Iris pigment epithelial cell (primary cell): ENCODE data around the gene DNAH9.
A peak's percentile ranks its signal among the peaks of the same experiment; 100 is the strongest.

Experiments
- DNase-seq: peaks from one replicate; pipeline ENCODE4 v3.0.0-alpha.2; 2011; ENCODE audit warnings: low read depth

Gene DNAH9

DNA sequence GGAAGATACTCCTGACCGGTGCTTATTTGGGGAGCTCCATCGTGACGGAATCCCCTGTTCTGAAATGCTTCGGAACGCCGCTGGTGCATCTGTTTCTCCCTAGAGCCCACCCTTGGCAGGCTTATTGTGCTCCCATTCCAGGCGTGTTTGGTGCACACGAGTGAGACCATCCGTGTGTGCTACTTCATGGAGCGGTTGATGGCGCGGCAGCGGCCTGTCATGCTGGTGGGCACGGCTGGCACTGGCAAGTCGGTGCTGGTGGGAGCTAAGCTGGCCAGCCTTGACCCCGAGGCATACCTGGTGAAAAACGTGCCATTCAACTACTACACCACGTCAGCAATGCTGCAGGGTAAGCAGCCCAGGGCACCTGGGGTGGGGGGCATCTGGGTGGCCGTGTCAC lies 170.7 kb downstream of the DNAH9 start:
- DNase-seq = no peak

DNA sequence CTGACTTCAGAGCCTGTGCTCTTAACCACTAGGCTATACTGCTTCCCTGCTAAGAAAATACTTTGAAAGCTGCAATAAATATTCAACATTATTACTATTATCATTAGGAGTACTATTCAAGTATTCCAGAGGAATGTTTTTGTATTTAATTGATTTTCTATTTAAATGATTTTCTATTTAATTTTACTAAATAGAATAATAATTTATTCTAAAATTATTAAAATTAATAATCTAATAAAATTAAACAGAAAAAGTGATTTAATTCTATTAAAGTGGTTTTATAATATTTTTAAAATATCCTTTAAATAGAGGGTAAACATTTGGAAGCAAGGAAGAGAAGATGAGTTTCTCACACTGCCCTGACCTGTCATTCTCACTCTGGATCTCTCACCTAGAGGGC lies 173.8 kb downstream of the DNAH9 start:
- no peak for DNase-seq

DNA sequence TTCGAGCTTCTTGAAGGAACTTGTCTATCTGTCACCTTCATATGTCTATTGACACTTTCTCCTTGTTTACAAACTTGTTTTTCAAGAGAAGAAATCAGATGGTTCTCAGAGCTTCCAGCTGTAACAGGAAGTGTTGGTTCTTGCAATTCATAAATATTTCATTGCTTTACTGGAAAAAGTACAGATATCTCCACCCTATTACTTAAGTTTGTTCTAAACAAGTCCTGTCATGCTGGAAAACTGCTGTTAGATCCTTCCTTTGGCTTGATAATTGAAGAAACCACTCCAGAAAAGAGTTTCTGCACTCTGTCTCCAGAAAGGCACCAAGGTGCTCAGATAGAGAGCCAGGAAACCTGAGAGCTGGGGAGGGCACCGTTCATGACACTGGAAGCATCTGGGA lies 181.6 kb downstream of the DNAH9 start:
- DNase-seq = no peak

DNA sequence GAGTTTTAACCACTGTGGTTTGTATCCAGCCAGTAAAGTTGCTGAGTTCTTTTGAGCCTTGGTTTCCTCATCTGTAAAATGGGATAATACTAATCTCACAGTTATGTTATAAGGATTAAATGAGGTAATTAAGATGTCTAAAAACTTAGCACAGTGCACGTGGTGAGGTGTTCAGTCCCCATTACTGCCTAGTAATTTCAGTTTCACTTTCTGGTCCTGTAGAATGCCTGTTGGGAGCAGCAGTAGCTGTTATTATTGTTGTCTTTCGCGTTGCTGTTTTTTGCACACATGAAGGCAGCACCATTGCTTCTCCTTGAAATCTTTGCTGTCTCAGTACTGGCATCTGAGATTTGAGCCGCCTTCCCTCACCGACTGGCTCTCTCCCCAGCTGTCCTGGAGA lies 182.4 kb downstream of the DNAH9 start:
- DNase-seq = no peak

DNA sequence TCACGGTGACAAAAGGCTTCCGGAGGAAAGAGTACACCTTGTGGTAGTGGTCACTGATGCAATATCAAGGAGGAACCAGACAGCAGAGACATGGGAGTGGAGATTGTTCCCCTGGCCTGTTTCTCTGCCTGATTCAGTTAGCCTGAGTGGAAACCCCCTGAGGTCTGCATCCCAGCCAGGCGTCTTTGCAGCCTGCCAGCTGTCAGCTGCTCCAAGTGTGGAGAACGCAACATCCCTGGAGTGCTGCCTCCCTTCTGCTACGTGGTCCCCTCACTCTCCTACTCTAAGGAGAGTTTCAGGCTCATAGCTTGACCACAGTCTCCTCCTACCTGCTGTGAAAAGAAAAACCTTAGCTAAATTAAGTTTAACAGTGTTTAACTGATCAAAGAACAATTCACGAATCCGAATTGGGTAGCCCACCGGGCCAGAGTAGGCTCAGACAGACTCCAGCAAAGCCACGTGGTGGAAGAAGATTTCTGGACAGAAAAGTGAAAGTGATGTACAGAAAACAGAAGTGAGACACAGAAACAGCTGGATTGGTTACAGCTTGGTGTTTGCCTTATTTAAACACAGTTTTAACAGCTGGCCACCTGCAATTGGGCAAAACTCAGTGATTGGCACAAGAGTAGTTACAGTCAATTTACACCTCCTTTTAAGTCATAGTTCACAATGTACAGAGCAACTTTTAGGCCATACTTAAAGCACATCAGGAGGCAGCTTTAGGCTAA lies 188.6 kb downstream of the DNAH9 start:
- no peak for DNase-seq

DNA sequence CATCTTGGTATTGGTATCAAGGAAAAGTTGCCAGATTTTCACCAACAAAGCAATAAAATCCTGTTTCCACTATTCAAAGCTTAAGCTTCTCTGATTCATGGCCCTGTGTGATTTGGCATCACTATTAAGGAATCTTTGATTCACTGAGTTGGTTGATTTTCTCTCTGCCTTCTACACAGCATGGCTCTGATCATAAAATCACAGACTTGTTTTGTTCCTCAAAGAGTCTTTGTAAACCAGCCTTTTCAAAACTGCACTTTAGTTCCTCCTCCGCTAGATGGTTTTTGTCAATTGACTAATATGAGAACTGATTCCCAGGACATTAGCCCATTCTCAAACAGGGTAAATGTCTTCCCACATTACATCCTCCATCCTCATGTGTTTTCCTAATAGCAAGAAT lies 197.6 kb downstream of the DNAH9 start:
- DNase-seq = no peak

DNA sequence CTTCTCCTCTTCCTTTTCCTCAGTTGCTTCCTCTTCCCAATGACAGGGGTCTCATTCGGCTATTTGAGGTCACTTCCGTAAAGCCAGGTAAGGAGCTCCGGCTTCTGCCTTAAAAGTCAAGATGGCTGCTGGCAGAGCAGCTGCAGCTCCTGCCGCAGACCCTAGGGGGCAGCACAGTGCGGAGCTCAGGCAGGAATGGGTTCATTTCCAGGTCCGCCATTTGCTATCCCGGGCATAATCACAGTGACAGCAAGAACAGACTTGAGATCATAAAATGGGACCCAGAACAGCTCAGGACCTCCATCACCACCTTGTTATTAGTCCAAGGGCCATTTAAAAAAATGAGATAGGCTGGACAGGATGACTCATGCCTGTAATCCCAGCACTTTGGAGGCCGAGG lies 199.5 kb downstream of the DNAH9 start:
- no peak for DNase-seq

DNA sequence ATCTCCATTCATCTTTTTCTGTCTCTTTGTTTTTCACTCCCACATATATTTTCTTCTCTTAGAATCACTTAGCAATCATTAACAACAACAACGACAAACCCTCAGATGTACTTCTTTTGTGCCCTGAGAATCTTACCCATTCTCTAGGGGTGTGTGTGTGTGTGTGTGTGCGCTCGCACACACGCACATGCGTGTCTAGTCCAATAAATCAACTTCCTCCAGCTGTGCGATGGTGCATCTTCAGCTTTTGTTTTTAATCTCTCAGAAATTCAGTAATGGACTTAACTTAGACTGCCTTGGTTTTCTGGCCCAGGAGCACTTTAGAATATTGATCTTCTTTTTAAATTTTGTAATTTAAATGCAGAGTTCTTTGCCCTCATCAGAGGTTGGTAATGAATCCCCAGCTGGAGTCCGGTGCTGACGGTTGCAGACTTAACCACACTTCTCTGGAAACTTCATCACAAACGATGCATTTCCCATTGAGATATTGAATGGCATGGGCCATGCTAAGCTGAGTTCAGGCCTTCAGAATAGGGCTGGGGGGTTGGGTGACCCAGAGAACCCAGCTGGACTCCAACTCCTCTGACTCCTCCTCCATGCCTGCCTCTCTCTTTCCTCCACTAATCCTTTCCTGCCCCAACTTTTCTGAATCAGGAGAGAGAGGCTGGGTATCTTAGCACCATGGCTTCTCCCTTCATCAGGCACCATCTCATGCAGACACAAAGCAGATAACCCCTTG lies 205.1 kb downstream of the DNAH9 start:
- no peak for DNase-seq

DNA sequence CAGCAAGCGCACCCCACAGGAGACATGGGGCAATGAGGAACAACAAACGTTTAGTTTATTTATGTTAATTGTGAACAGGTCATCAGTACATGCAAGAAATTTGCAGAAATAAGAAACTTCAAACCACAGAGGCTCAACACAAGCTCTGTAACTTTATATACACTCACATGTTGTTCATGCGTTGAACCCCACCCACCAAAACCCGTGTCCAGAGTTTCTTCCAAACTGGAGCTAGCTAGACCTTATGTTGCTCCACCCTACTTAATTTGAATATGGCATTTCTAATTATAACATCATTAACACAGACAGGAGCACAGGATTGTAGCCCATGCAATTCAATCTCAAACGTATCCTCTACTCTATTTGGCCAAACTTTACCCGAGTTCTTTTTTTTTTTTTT lies 206.9 kb downstream of the DNAH9 start:
- no peak for DNase-seq

DNA sequence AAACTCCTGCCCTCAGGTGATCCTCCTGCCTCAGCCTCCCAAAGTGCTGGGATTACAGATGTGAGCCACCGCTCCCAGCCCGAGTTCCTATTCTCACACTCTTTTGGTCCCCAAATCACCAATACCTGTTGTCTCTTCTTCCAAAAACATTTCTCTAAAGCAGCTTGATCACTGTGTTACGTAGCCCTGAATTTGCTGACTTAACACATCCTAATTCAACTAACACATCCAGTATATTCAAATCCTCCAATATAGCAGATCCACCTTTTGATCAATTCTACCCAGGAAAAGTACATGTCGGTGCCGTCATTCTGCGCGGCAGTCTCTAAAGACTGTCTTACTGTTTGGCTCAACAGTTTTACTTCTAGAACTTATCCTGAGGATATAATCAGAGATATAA lies 207.7 kb downstream of the DNAH9 start:
- DNase-seq = no peak

DNA sequence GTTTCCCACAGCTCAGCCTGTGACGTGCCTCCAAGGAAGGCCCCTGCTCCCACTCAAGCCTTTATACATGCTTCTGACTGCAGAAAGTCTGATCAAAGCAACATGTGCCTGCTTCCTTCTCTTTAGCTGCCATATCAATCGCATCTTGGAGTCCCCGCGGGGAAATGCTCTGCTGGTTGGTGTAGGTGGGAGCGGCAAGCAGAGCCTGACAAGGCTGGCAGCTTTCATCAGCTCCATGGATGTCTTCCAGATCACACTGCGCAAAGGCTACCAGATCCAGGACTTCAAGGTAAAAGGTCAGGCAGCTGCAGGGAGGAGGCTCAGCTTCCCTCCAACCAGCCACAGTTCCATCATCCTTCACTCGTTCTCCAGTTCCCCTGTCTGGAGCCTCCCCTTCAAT lies 209.3 kb downstream of the DNAH9 start:
- DNase-seq = no peak

DNA sequence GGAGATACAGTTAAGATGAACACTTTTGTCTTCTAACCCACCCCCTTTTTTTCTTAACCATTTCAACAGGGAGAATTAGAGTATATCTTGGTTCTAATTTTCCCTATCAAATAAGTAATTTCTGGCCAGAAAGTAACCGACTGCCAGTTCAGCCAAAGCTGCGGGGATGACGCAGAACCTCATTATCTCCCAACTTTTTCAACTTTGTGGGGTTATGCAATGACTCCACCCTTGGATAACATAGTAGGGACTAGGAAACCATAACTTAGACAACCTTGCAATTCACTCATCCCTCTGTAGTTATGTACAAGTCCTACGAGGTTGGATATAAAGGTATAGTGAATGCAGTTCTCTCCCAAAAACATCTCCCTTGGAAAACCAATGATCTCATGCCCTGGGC lies 215.0 kb downstream of the DNAH9 start:
- no peak for DNase-seq

DNA sequence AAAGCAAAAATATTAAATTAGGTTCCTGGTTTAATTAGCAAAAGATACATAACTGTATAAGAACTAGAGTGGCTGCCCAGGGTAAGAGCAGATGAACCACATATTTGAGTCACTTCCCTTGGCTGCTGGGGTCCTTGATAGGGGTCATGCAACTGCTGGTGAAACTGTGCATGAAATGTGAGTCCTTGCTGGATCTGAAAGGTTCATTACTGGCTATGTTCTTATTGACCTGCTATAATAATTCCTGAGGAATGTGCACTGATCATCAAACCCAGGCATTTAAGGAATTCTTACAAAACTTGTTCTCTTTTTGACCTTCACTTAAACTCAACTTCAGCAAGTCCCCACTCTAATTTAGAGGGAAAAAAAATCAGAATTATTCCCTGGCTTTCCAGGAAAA lies 215.6 kb downstream of the DNAH9 start:
- peak; percentile 30 for DNase-seq

DNA sequence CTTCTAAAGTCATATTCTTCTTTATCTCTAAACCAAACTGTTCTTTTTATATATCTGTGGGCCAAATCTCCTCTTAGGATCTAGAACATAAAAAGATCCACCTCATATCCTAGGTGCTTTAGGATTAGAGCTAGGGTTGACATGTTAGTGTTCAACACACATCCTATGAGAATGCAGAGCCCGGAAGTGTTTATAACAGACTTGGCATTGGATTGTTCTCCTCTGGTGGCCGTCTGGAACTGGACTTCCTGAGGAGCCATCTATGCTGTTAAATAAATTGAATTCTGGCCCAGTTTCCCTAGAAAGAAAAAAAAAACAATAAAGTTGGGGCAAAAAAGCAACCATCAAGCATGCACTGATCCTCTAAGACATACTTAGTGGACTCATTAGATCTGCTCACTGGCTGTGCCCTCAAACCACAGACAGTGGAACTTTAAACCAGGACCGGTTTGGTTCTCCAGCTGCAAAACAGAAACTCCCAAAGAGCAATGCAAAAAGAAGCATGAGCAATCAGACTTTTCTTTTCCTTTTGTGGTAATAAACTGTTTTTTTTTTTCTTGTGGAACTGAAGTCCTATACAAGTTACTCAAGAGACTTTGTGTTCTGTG lies 216.5 kb downstream of the DNAH9 start:
- peak; percentile 17 for DNase-seq

DNA sequence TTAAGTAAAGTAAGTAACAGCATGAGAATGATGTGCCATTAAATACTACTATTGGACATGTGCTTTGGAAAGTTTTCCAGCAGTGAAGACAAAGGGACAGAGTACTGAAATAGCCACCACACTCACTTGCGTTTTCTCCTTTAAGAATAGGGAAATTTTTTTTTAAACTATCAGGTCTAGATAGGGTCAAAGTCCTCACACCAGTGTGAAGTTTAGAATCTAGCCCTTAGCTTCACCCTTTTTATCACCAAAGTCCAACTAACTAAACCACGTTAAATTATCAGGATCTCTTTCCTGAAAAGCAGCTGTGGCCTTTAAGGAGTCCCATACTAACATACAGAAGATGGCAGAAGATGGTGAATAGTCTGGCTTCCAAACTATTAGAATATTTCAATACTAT lies 218.1 kb downstream of the DNAH9 start:
- DNase-seq = no peak

DNA sequence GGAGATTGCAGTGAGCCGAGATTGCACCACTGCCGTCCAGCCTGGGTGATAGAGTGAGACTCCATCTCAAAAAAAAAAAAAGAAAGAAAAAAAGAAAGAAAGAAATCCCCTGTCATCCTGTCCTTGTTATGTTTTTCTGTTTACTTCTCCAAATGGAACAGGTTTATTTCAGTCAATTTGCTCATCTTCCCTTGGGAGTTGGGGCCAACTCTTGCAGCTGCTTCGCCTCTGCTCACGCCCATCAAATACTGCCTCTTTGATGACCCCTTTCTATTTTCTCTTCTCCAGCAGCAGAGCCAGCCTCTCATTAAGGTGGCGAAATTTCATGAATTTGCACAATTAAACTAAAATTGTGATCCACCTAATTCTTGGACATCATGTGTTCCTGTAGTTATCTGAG lies 225.6 kb downstream of the DNAH9 start:
- DNase-seq = no peak

DNA sequence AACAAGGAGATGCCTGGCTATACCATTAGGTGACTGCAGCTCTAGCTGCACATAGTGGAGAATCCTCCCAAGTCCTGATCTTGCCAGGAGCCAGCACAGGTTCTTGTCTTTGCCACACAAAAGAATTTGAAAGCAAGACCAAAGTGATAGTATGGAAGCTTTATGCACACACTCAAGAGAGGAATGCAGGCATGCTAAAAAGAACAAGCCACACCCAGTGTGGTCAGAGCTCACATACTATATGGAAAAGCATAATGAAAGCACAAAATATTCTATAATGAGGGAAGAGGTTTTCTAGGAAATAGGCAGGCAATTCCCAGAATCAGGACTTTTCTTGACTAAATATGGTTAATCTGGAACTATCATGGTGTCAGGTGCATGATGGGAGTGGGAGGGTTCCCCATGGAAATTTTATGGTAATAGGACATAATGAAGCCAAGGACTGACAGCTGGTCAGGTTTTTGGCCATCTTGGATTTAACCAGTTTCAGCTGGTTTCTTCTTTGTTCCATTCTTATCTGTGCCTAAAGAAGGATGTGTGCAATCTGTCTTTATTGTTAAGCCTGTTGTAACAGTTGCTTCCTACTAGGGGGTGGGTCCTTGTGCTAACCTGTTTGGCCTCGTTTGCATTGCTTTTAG lies 227.4 kb downstream of the DNAH9 start:
- DNase-seq = no peak

DNA sequence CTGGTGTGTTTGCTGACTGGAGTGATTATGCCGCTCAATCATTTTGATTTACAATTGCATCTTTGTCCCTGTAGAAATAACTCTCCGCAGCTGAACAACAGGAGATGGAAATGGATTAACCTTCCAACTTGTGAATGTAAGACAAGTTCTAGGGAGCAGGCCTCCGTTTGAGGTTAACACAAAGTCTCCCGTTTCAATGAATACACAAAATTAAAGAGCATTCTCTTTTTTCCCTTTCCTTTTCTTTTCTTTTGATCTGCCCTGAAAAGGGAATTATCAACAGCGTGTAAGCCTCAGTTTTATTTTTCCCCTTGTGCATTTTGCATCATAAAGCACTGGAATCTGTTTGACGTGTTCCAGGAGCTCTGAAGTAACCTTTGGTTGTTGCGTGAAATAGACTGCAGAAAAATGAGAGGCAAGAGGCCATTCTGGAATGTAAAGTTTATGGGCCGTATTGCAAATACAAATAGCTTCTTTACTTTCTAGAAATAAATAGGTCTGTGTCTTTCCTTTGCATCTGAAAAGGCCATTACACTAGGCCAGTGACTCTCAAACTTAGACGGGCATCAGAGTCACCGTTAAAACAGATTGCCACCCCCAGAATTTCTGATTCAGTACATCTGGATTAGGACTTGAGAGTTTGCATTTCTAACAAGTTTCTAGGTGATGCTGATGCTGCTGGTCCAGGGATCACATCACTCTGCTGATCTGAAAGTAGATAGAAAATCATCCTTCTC lies 234.3 kb downstream of the DNAH9 start:
- DNase-seq = no peak

DNA sequence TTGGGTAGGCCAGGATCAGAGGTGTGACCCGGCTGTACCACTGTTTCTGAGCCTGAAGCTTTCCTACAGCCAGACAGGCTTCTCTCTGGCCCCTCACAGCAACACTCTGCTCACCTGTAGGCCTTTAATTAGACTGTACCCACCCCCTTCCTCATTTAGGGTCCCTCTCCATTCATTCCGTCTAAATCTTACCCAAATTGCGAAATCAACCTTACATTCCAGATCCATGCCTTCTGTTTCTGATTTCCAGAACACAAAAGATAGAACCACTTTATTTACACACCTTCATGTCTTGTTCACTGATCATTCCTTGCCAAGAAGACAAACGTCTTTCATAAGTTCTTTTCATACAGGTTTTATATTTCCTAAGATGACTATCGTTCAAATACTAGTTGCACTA lies 238.2 kb downstream of the DNAH9 start:
- no peak for DNase-seq

DNA sequence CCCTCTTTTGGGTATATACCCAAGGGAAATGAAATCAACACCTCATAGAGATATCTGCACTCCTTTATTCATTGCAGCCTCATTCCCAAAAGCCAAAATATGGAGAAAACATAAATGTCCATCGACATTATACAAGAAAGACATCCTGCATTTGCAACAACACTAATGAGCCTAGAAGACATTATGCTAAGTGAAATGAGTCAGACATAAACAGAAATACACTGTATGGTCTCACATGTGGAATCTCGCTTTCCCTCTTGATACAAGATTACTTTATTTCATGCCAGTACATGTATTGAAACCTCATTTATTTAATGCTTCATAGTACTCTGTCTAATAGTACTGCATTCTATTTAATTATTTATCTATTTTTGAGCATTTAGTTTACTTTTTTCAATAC lies 241.8 kb downstream of the DNAH9 start:
- DNase-seq = no peak

DNA sequence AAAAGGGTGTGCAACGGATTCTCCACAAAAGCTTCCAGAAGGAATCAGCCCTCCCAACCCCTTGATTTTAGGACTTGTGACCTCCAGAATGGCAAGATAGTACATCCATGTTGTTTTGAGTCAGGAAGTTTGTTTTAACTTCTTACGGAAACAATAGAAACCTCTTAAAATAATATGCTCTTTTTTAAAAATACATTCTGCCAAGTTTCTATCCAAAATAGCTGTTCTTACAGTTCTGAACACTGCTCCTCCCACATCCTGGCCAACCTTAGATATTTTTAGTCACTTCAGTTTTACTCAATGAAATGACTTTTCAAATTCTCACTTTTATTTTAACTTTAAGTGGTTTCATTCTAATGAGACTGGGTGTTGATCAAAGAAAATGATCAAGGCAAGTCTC lies 242.6 kb downstream of the DNAH9 start:
- no peak for DNase-seq

DNA sequence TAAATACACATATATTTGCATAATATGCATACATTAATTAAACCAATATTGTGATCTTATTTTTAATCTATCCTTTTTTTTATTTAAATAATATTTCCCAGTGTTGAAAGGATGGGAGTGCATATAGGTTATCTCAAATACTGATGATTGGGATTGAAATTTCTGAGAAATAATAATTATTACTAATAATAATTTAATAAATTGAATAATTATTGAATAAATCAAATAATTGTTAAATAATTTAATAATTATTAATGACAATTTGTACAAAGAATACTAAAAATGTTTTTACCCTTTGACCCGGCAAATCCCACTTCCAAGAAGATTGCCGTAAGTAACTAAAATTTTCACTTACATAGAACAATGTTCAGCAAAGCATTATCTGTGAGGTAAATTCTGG lies 250.1 kb downstream of the DNAH9 start:
- no peak for DNase-seq
